GM06990 (cell line): ENCODE data around the gene KRT72.

Experiments used
- DNase-seq: peaks from one replicate; pipeline ENCODE4 v3.0.0-alpha.2; 2011; ENCODE audit not compliant: insufficient read length; ENCODE audit errors: extremely low read depth
- H3K27me3 ChIP-seq: replicated peaks from 2 replicates; pipeline ENCODE4 v1.6.0; 2011; ENCODE audit warnings: low read length; ENCODE audit not compliant: control insufficient read depth, insufficient read depth
- H3K36me3 ChIP-seq: 2 replicates; pipeline ENCODE4 v1.5.1; 2011; ENCODE audit warnings: low read length; ENCODE audit not compliant: control insufficient read depth, insufficient read depth
- H3K4me3 ChIP-seq: replicated peaks from 2 replicates; pipeline ENCODE4 v1.5.1; 2011; ENCODE audit warnings: low read depth, mild to moderate bottlenecking, control low read depth, low read length
- CTCF ChIP-seq: IDR thresholded peaks from 2 replicates; pipeline ENCODE4 v1.5.1; 2011; ENCODE audit warnings: low read length, control low read depth, mild to moderate bottlenecking, inconsistent platforms; ENCODE audit not compliant: insufficient read depth, poor library complexity, severe bottlenecking

The KRT72 gene

DNA sequence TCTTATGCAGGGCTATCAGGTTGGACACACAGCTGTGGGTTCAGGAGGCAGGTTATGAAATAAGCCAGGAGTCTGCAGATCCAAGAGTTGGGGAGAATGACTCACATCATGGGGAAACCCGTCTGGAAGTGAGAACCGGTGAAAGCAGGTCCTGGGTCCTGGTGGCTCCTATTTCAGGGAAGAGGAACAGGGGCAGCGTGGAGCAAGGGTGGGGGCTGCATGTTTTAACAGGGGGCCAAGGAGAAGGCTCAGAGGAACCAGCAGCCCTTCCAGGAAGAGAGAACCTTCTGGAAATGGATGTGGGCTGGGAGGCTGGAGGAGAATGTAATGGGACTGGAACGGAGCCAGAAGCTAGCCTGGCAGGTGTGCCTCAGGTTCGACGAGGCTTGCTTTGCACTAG, 19.8 kb downstream of the KRT72 start:
- no peak for DNase-seq
- H3K36me3 ChIP-seq: no peaks in the 10 kb centered on the region
- TF ChIP-seq CTCF: no peak
- peaks cover 6% of the 10 kb centered on the region for H3K27me3 ChIP-seq
- H3K4me3 ChIP-seq: no peak overlapping the region

- no peak for DNase-seq
- TF ChIP-seq CTCF: no peak
- H3K36me3 ChIP-seq: no peaks in the 10 kb centered on the region
- no peak overlapping the region for H3K4me3 ChIP-seq
- H3K27me3 ChIP-seq: peaks cover 6% of the 10 kb centered on the region
Measured at GRCh38 chr12:52581066-52581465, 20.2 kb downstream of the KRT72 start.

DNA sequence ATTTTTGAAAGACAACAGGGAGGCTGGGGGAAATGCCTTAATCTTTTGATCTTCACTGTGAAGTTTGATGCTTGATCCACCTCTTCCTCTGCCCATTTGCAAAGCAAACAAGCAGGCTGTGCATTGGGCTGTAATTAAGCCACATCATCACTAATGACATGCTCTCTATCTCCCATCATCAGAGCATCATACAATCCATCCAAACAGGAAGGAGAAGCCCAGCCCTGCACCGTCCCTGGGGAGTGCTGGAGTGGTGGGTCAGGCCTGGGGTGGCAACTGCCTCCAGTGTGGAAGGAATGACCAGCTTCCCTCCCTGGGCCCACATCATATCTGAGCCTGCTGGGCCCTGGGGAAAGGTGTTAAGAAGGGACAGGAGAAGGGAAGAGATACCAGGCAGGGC, 20.8 kb downstream of the KRT72 start:
- H3K4me3 ChIP-seq: no peak overlapping the region
- TF ChIP-seq CTCF: no peak
- peaks cover 6% of the 10 kb centered on the region for H3K27me3 ChIP-seq
- H3K36me3 ChIP-seq: no peaks in the 10 kb centered on the region
- DNase-seq: no peak

GRCh38 chr12:52579468-52580465, 21.5 kb downstream of the KRT72 start:
- H3K27me3 ChIP-seq: peaks cover 6% of the 10 kb centered on the region
- no peak for TF ChIP-seq CTCF
- DNase-seq: no peak
- H3K4me3 ChIP-seq: no peak overlapping the region
- no peaks in the 10 kb centered on the region for H3K36me3 ChIP-seq

DNA sequence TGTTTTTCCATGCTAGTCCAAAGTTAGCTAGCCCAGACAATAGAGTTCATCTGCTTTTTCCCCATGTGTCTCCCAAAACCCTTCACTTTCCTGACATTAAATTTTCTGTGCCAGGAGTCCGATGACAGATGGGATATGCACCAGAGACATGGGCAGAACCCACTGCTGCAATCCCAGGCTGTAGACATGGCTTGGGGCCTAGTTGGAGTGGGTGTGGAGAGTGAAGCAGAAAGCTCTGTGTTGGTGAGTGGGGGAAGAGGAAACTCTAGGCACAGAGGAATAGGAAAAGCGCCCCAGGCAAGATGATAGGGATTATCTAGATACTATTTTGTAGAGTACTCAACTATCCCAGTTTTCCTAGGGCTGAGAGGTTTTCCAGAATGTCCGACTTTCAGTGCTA, 22.8 kb downstream of the KRT72 start:
- no peak overlapping the region for H3K4me3 ChIP-seq
- no peak for DNase-seq
- TF ChIP-seq CTCF: no peak
- peaks cover 6% of the 10 kb centered on the region for H3K27me3 ChIP-seq
- H3K36me3 ChIP-seq: no peaks in the 10 kb centered on the region
